ENCODE measurements around the gene RBM17. TPM values are rescaled to one million over a fixed set of nuclear protein-coding genes. Genes with fewer than 3 reads are reported as not detected.

The RBM17 gene
- total RNA-seq, 6 donors from 2014 or later: 67.6 to 192 (median 84.8) TPM

DNA sequence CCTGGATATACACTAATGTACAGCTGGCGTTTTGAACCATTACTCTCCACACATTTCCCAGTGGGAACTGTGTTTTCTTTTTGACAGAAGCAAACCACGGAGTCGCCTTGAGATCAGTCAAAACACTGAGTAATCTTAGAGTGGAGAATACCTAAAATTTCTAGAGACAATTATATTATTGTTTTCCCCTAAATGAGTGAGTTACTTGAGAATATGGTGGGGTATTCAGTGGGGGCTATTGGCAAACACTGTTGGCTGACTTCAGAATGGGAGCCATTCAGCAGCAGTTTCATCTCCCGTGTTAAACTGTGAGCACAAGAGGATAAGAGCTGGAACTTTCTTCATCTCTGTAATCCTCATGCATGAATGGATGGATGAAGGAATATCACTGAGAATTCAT is 32.9 kb upstream of the RBM17 start:
- Histone ChIP-seq H3K4me3 (no peak overlapping the region), H3K27me3 (no peaks in the 10 kb centered on the region), H3K27ac (no peak overlapping the region), H3K9me3 (no peaks in the 10 kb centered on the region), H3K4me1 (peaks cover 27 to 38% (median 35%) of the 10 kb centered on the region in 4 donors), H3K36me3 (no peaks in the 10 kb centered on the region)
- DNase-seq (no peak), ATAC-seq (ENCODE audit: low FRiP score in 2 of 2) (no peak)
- TF ChIP-seq POLR2AphosphoS5 (IDR thresholded peaks at IDR 0.05) (no peak), EP300 (IDR thresholded peaks at IDR 0.05) (no peak), POLR2A (IDR thresholded peaks at IDR 0.05) (no peak)
- TF ChIP-seq, protein P1, sequence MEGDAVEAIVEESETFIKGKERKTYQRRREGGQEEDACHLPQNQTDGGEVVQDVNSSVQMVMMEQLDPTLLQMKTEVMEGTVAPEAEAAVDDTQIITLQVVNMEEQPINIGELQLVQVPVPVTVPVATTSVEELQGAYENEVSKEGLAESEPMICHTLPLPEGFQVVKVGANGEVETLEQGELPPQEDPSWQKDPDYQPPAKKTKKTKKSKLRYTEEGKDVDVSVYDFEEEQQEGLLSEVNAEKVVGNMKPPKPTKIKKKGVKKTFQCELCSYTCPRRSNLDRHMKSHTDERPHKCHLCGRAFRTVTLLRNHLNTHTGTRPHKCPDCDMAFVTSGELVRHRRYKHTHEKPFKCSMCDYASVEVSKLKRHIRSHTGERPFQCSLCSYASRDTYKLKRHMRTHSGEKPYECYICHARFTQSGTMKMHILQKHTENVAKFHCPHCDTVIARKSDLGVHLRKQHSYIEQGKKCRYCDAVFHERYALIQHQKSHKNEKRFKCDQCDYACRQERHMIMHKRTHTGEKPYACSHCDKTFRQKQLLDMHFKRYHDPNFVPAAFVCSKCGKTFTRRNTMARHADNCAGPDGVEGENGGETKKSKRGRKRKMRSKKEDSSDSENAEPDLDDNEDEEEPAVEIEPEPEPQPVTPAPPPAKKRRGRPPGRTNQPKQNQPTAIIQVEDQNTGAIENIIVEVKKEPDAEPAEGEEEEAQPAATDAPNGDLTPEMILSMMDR (IDR thresholded peaks at IDR 0.05): no peak
- 76 to 83% methylated on average over 4 of the region's 4 CpGs for WGBS, 2 donors

DNA sequence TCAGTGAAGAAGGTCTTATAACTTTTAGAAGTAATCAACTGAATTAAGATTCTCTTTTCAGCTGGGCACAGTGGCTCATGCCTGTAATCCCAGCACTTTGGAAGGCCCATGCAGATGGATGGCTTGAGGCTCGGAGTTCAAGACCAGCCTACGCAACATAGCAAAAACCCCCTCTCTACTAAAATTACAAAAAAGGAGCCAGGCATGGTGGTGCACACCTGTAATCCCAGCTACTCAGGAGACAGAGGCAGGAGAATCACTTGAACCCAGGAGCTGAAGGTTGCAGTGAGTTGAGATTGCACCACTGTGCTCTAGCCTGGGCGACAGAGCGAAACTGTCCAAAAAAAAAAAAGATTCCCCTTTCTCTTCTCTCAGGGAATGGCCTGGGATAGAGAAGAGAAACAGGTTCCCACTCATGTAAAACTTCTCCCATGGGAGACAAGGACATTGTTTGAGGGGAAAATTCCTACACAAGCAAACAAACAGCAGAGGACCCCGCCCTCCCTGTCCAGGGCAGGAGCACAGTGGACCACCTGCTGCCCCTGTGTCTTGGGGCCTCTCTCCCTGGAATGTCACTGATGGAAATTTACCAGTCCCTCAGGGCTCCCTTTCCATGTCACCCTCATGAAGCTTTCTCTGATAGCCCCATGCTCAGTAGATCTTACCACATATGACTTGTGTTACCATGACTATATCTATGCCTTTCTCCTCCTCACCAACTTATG is 32.3 kb upstream of the RBM17 start:
- Histone ChIP-seq H3K27me3 (no peaks in the 10 kb centered on the region), H3K27ac (no peak overlapping the region), H3K9me3 (no peaks in the 10 kb centered on the region), H3K4me1 (peaks cover 24 to 31% (median 29%) of the 10 kb centered on the region in 4 donors), H3K4me3 (no peak overlapping the region), H3K36me3 (no peaks in the 10 kb centered on the region)
- ATAC-seq (ENCODE audit: low FRiP score in 2 of 2) (no peak), DNase-seq (no peak)
- WGBS, 2 donors: 88% methylated on average over 5 of the region's 5 CpGs
- no peak for TF ChIP-seq POLR2A (IDR thresholded peaks at IDR 0.05)
- TF ChIP-seq EP300 (IDR thresholded peaks at IDR 0.05): no peak
- TF ChIP-seq, protein P1 (IDR thresholded peaks at IDR 0.05): no peak
- TF ChIP-seq POLR2AphosphoS5 (IDR thresholded peaks at IDR 0.05): no peak

DNA sequence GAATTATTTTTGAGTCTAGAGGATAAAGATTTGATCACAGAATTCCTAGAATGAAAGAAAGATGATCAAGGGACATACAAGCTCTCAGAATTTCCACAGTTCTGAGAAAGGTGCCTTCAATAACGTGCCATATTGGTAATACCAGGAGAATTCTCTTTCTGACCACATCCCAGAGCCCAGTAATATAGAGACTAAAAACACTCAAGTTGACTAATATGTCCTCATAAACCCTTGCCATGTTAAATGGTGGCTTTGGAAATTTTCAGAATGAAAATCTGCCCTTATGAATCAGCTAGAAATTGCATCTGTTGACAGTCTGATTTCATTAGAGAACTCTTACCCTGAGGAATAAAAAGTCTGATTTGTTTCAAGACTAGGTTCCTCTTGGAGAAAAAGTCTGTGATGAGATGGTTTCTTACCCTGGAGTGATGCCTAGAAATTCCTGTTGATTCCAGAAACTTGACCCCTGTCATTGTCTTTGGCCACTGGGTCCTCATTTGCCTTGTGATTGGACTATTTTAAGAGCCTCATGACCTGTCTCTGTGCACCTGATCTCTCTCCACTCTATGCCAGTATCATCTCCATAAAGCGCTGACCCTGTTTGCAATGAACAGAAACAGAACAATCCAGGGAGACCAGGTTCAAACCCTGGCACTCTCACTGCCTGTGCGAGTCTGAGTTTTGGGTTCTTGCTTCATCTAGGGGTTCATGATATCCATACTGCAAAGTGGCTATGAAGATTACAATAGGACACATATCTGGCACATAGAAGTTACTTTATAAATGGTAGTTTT is 30.0 kb upstream of the RBM17 start:
- H3K36me3 ChIP-seq: no peaks in the 10 kb centered on the region
- TF ChIP-seq EP300 (IDR thresholded peaks at IDR 0.05): no peak
- WGBS, 2 donors: 82 to 94% methylated on average over 3 of the region's 3 CpGs
- H3K4me1 ChIP-seq: peaks cover 5 to 10% (median 8%) of the 10 kb centered on the region in 4 donors
- H3K9me3 ChIP-seq: no peaks in the 10 kb centered on the region
- H3K27me3 ChIP-seq: no peaks in the 10 kb centered on the region
- H3K4me3 ChIP-seq: no peak overlapping the region
- no peak for ATAC-seq (ENCODE audit: low FRiP score in 2 of 2)
- no peak overlapping the region for H3K27ac ChIP-seq
- DNase-seq: no peak

DNA sequence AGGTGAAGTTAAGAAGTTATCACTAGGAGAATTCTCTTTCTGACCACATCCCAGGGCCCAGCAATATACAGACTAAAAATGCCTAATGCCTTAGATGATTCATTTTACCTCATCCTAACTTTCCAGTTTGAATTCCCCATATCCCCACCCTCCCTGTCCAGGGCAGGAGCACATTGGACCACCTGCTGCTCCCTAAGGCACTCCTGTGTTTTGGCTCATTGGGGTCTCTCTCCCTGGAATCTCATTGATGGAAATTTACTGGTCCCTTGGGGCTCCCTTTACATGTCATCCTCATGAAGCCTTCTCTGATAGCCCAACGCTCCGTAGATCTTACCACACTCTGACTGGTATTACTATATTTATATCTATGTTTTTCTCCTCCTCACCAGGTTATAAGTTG is 29.3 kb upstream of the RBM17 start:
- Histone ChIP-seq H3K36me3 (no peaks in the 10 kb centered on the region), H3K27me3 (no peaks in the 10 kb centered on the region), H3K4me3 (no peak overlapping the region), H3K9me3 (no peaks in the 10 kb centered on the region), H3K27ac (no peak overlapping the region), H3K4me1 (peaks cover 0 to 4% (median 2%) of the 10 kb centered on the region in 4 donors)
- TF ChIP-seq EP300 (IDR thresholded peaks at IDR 0.05): no peak
- no peak for TF ChIP-seq POLR2AphosphoS5 (IDR thresholded peaks at IDR 0.05)
- TF ChIP-seq POLR2A (IDR thresholded peaks at IDR 0.05): no peak
- TF ChIP-seq, protein P1 (IDR thresholded peaks at IDR 0.05): no peak
- WGBS, 2 donors: 88 to 93% methylated on average over 2 of the region's 2 CpGs
- ATAC-seq (ENCODE audit: low FRiP score in 2 of 2) (no peak), DNase-seq (no peak)

DNA sequence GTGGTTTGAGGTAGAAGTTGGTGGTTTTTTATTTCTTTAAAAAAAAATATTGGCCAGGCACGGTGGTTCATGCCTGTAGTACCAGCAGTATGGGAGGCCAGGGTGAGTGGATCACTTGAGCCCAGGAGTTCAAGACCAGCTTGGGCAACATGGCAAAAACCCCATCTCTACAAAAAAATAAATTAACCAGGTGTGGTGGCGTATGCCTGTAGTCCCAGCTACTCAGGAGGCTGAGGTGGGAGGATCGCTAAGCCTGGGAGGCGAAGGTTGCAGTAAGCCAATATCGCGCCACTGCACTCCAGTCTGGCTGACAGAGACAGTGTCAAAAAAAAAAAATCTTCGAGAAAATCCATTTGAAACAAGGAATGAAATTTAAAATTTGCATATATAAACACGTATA is 27.8 kb upstream of the RBM17 start:
- ATAC-seq (ENCODE audit: low FRiP score in 2 of 2) (no peak), DNase-seq (no peak)
- Histone ChIP-seq H3K4me3 (no peak overlapping the region), H3K9me3 (no peaks in the 10 kb centered on the region), H3K27ac (no peak overlapping the region), H3K4me1 (peaks cover 8 to 11% (median 9%) of the 10 kb centered on the region in 4 donors), H3K36me3 (no peaks in the 10 kb centered on the region), H3K27me3 (no peaks in the 10 kb centered on the region)
- WGBS, 2 donors: 84% methylated on average over 8 of the region's 8 CpGs
- TF ChIP-seq POLR2AphosphoS5 (IDR thresholded peaks at IDR 0.05) (no peak), EP300 (IDR thresholded peaks at IDR 0.05) (no peak), POLR2A (IDR thresholded peaks at IDR 0.05) (no peak)
- TF ChIP-seq, protein P1 (IDR thresholded peaks at IDR 0.05): no peak
